HEK293 (cell line): ENCODE data around the gene RITA1.
A peak's percentile ranks its signal among the peaks of the same experiment; 100 is the strongest.

Experiments used
- CTCF ChIA-PET: fragments of 350-600 bp; formaldehyde crosslinking; extraction: SDS; loops from one replicate; lab custom pipeline; 2021; ENCODE audit warnings: antibody characterized with exemption; lab: Yijun Ruan, JAX
- POLR2A ChIA-PET: fragments of 300-600 bp; formaldehyde crosslinking; extraction: SDS; loops from one replicate; lab custom pipeline; 2020; ENCODE audit warnings: antibody characterized with exemption, inconsistent platforms; lab: Yijun Ruan, JAX
- H3K27ac ChIP-seq: fragments of 200-500 bp; sonication (Bioruptor generic); 2 replicates; pipeline ENCODE4 v1.5.1; 2014; ENCODE audit warnings: low read depth, low read length, control low read depth, inconsistent platforms; ENCODE audit errors: extremely low read depth
- H3K36me3 ChIP-seq, 2 experiments: fragments of 200-500 bp in 1 of 2; sonication (Bioruptor generic) in 1 of 2; 1 replicate in 1 of 2; 2 replicates in 1 of 2; pipeline ENCODE4 v1.5.1; 2014 to 2017; ENCODE audit warnings: inconsistent platforms in 2 of 2, low read length in 2 of 2; ENCODE audit not compliant: control insufficient read depth in 2 of 2, insufficient read depth in 1 of 2
- H3K4me1 ChIP-seq: fragments of 200-500 bp; sonication (Bioruptor generic); 2 replicates; pipeline ENCODE4 v1.5.1; 2014; ENCODE audit warnings: mild to moderate bottlenecking, low read length, inconsistent platforms; ENCODE audit not compliant: control insufficient read depth, insufficient read depth
- H3K4me3 ChIP-seq: 2 replicates; pipeline ENCODE4 v1.5.1; 2011; ENCODE audit warnings: low read depth, mild to moderate bottlenecking, control low read depth, low read length, moderate library complexity
- H3K9me3 ChIP-seq: fragments of 200-500 bp; sonication (Bioruptor generic); 2 replicates; pipeline ENCODE4 v1.5.1; 2014; ENCODE audit warnings: low read depth, low read length, inconsistent platforms; ENCODE audit not compliant: control insufficient read depth, insufficient read depth
- HIC1 ChIP-seq: fragments of 450-650 bp; formaldehyde crosslinking; IDR thresholded peaks from 2 replicates; pipeline ENCODE4 v1.5.1; 2016; ENCODE audit warnings: missing biosample characterization, missing genetic modification characterization
- HOXD13 ChIP-seq: sonication (generic); formaldehyde crosslinking; IDR thresholded peaks from 2 replicates; pipeline ENCODE4 v1.8.0; 2022; ENCODE audit warnings: missing genetic modification reagents, borderline replicate concordance
- MEIS1 ChIP-seq: sonication (generic); formaldehyde crosslinking; IDR thresholded peaks from 2 replicates; pipeline ENCODE4 v1.8.1; 2022; ENCODE audit warnings: missing genetic modification reagents, mild to moderate bottlenecking, borderline replicate concordance
- ZNF394 ChIP-seq: fragments of 450-650 bp; formaldehyde crosslinking; IDR thresholded peaks from 2 replicates; pipeline ENCODE4 v1.5.1; 2016; ENCODE audit warnings: missing biosample characterization, missing genetic modification characterization, mild to moderate bottlenecking, moderate library complexity, borderline replicate concordance
- ZSCAN4 ChIP-seq: fragments of 450-650 bp; formaldehyde crosslinking; IDR thresholded peaks from 2 replicates; pipeline ENCODE4 v1.5.1; 2017; ENCODE audit warnings: missing biosample characterization, missing genetic modification characterization

Gene RITA1

GRCh38 chr12:113240395-113240794 lies 54.9 kb downstream of the RITA1 start:
- H3K4me3 ChIP-seq: no peak overlapping the region
- TF ChIP-seq MEIS1 (CRISPR knock-in tag) (no peak), ZNF394 (tag by site-specific recombination) (no peak)
- peaks cover 0 to 5% of the 10 kb centered on the region in 2 experiments; a peak in 2 of 3 replicates for H3K36me3 ChIP-seq
- H3K4me1 ChIP-seq: no peaks in the 10 kb centered on the region
- no peak overlapping the region for H3K27ac ChIP-seq
- CTCF ChIA-PET: interaction anchor here (0.6 to 0.7 kb wide), 2 partner anchors 21 to 67 kb away, joined by 4 to 6 read pairs; no protein-coding TSS in a partner anchor
- POLR2A ChIA-PET: interaction anchor here (1.0 kb wide), 1 partner anchor 19 kb away, joined by 3 read pairs; the partner anchor contains the start of gene TPCN1
- H3K9me3 ChIP-seq: no peaks in the 10 kb centered on the region

- no peak overlapping the region for H3K4me3 ChIP-seq
- no peak for TF ChIP-seq HOXD13 (CRISPR knock-in tag)
- TF ChIP-seq ZSCAN4 (tag by site-specific recombination): peak; percentile 71
- no peak for TF ChIP-seq HIC1
- TF ChIP-seq, all 188 proteins: peak for 1
- CTCF ChIA-PET: interaction anchor here (0.7 kb wide), 1 partner anchor 68 kb away, joined by 6 read pairs; no protein-coding TSS in a partner anchor
- Histone ChIP-seq H3K36me3 (peaks cover 0 to 5% of the 10 kb centered on the region in 2 experiments; a peak in 2 of 3 replicates), H3K4me1 (peaks cover 3% of the 10 kb centered on the region), H3K27ac (no peak overlapping the region), H3K9me3 (no peaks in the 10 kb centered on the region)
- POLR2A ChIA-PET: no interaction called here
Measured at GRCh38 chr12:113241191-113242025, 55.9 kb downstream of the RITA1 start.
